Right renal cortex interstitium (tissue), 3 donors: Measurements from ENCODE around the gene ZNF208. TPM values are rescaled to one million over a fixed set of nuclear protein-coding genes. Genes with fewer than 3 reads are reported as not detected.
"Not testable (repeated sequence)": the region's sequence is repeated elsewhere in the genome, so short reads cannot be mapped to it uniquely, and the experiment has no call there.

Experiments used
- DNase-seq, 3 donors: peaks; one replicate each; pipeline ENCODE4 v3.0.0-alpha.2; 2013; ENCODE audit warnings: low read depth in 3 of 3, low spot score in 2 of 3
- polyA plus RNA-seq, 3 donors: library from polyadenylated mRNA; unstranded; fragments of 120-200 nt; gene quantifications; one replicate each; pipeline ENCODE4 v1.2.1, GENCODE V29; 2013; ENCODE audit not compliant: insufficient read length in 3 of 3

The ZNF208 gene
- polyA plus RNA-seq, 3 donors: 3.0 to 11.7 (median 6.4) TPM

DNA sequence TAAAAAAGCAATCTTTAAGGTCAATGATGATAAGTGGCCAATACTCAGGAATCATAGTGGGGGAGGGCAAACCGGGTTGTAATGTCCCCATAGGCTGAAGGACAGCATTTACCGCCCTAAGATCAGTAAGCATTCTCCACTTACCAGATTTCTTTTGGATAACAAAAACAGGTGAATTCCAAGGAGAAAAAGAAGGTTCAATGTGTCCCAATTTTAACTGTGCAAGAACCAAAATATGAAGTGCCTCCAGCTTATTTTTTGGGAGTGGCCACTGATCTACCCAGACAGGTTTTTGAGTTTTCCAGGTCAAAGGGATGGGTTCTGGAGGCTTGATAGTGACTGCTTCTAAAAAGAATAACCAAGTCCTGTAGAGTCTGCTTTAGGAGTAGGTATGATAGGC, 125.2 kb downstream of the ZNF208 start:
- DNase-seq: not testable (repeated sequence)

DNA sequence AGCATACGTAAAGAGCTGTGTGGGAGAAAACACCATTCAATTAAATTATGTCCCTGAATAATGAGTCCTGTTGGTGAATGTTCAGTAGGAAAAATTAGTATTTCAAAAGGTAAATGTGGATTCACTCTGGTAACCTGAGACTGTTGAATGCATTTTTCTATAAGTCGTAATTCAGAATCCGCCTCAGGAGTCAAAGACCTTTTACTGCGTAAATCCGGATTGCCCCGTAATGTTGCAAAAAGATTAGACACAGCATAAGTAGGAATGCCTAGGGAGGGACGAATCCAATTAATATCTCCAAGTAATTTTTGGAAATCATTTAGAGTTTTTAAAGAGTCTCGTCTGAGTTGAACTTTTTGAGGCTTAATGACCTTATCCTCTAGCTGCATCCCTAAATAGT, 126.0 kb downstream of the ZNF208 start:
- not testable (repeated sequence) for DNase-seq

DNA sequence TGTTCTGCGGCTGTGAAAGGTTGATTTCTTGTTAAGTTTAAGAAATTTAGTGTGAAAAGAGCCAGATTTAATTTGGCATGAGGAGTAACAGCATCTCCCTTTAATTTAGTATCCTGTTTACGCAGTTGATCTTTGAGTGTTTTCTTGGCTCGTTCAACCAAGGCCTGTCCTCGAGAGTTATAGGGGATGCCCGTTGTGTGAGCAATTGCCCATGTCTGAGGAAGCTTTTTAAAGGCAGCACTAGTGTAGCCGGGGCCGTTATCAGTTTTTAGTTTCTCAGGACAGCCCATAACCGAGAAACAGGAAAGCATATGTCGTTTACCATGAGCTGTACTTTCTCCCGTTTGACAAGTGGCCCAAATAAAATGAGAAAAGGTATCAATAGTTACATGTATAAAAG, 127.2 kb downstream of the ZNF208 start:
- DNase-seq: peak in 1 of 3 donors; percentile 18

Other genes starting within 250 kb of the ZNF208 start
- gene ZNF100, start 243.4 kb downstream of the ZNF208 start, polyA plus RNA-seq: 10 to 100 TPM; 17.8 to 21.3 (median 17.9) TPM
- gene ZNF43, start 174.8 kb downstream of the ZNF208 start, polyA plus RNA-seq: 10 to 100 TPM; 36.1 to 43.1 (median 40.6) TPM
- gene ZNF257, start 41.5 kb upstream of the ZNF208 start, polyA plus RNA-seq: 1 to 10 TPM; 2.9 to 7.7 (median 6.2) TPM
- gene ZNF676, start 186.0 kb upstream of the ZNF208 start, polyA plus RNA-seq: 1 to 10 TPM in 2 of 3 donors, under 1 TPM in 1; 0.64 to 3.6 (median 1.4) TPM